GM12878 (cell line): ENCODE data around the gene ENOX1. TPM values are rescaled to one million over a fixed set of nuclear protein-coding genes. Genes with fewer than 3 reads are reported as not detected.

ENCODE experiments used
- ATAC-seq: fragments of 200-7000 bp; cut with Tn5 transposase; 3 replicates; pipeline ENCODE4 v1.9.1; 2020; ENCODE audit warnings: mild to moderate bottlenecking, moderate library complexity
- BruUV-seq: library from RNA; stranded (reverse); fragments of 400-500 nt; replicated peaks from 2 replicates; lab custom pipeline; 2021; lab: Mats Ljungman, UMichigan
- CTCF ChIA-PET: fragments of 300-600 bp; sonication (Branson Sonifier 250); formaldehyde crosslinking; extraction: SDS; loops from one replicate; lab custom pipeline; 2021; ENCODE audit warnings: inconsistent platforms; lab: Yijun Ruan, JAX
- POLR2A ChIA-PET: fragments of 350-600 bp; formaldehyde crosslinking; extraction: SDS; loops from one replicate; lab custom pipeline; 2021; ENCODE audit warnings: inconsistent platforms; lab: Charles Lee
- RAD21 ChIA-PET: fragments of 300-600 bp; sonication (Branson Sonifier 250); formaldehyde crosslinking; loops from one replicate; lab custom pipeline; 2023; ENCODE audit warnings: antibody characterized with exemption; ENCODE audit not compliant: unreplicated experiment; lab: Charles Lee
- SMC1A ChIA-PET: fragments of 300-600 bp; sonication (Branson Sonifier 250); formaldehyde crosslinking; loops from one replicate; lab custom pipeline; 2023; ENCODE audit not compliant: unreplicated experiment, uncharacterized antibody; lab: Charles Lee
- DNase-seq: peaks from one replicate; pipeline ENCODE4 v3.0.0-alpha.2; 2011; ENCODE audit warnings: low read depth, low spot score
- FAIRE-seq: peaks from 3 replicates; lab custom pipeline; 2011; peaks lifted over from hg19 to GRCh38; lab: Jason Lieb, UNC
- H2AFZ ChIP-seq: 2 replicates; pipeline ENCODE4 v1.6.0; 2011; ENCODE audit warnings: low read depth, low read length, control low read depth; ENCODE audit not compliant: control insufficient read depth
- H3K27ac ChIP-seq: 2 replicates; pipeline ENCODE4 v1.5.1; 2011; ENCODE audit warnings: control low read depth; ENCODE audit not compliant: control insufficient read depth, insufficient read depth
- H3K27me3 ChIP-seq, 2 experiments: replicated peaks in 1 of 2; 2 replicates each; pipeline versions ENCODE4 v1.6.0 to v1.6.1; 2011; ENCODE audit warnings: low read length in 1 of 2; ENCODE audit not compliant: control insufficient read depth in 2 of 2, insufficient read depth in 2 of 2
- H3K36me3 ChIP-seq, 2 experiments: 2 replicates each; pipeline ENCODE4 v1.5.1; 2011; ENCODE audit warnings: low read length in 1 of 2; ENCODE audit not compliant: control insufficient read depth in 2 of 2, insufficient read depth in 2 of 2
- H3K4me1 ChIP-seq: 2 replicates; pipeline ENCODE4 v1.6.1; 2011; ENCODE audit warnings: mild to moderate bottlenecking, low read length, moderate library complexity, mixed read lengths; ENCODE audit not compliant: control insufficient read depth, insufficient read depth
- H3K4me2 ChIP-seq: 2 replicates; pipeline ENCODE4 v1.6.0; 2011; ENCODE audit warnings: control low read depth; ENCODE audit not compliant: control insufficient read depth, insufficient read depth
- H3K4me3 ChIP-seq: fragments of 200-600 bp; sonication (generic); 2 replicates; pipeline ENCODE4 v1.5.1; 2016
- H3K79me2 ChIP-seq: 2 replicates; pipeline ENCODE4 v1.6.0; 2011; ENCODE audit warnings: low read length; ENCODE audit not compliant: control insufficient read depth, insufficient read depth
- H3K9ac ChIP-seq: 2 replicates; pipeline ENCODE4 v1.8.0; 2011; ENCODE audit warnings: low read length, control low read depth, mixed read lengths; ENCODE audit not compliant: control insufficient read depth, insufficient read depth
- H3K9me3 ChIP-seq: replicated peaks from 3 replicates; pipeline ENCODE4 v1.5.1; 2011; ENCODE audit warnings: mild to moderate bottlenecking, low read length; ENCODE audit not compliant: control insufficient read depth, insufficient read depth
- H4K20me1 ChIP-seq: 2 replicates; pipeline ENCODE4 v1.6.0; 2011; ENCODE audit not compliant: control insufficient read depth, insufficient read depth
- BACH1 ChIP-seq: fragments of 450-650 bp; IDR thresholded peaks from 2 replicates; pipeline ENCODE4 v1.6.1; 2017; ENCODE audit warnings: mild to moderate bottlenecking, borderline replicate concordance
- ESRRA ChIP-seq: IDR thresholded peaks from 2 replicates; pipeline ENCODE4 v1.6.1; 2012; ENCODE audit warnings: mild to moderate bottlenecking, low read length, improper control_type of control experiment
- FOXM1 ChIP-seq: IDR thresholded peaks from 2 replicates; pipeline ENCODE4 v1.6.1; 2012; ENCODE audit warnings: low read depth, mild to moderate bottlenecking, inconsistent platforms, low read length, moderate library complexity
- IKZF1 ChIP-seq: fragments of 450-650 bp; conservative IDR thresholded peaks from 2 replicates; pipeline ENCODE4 v1.6.1; 2017; ENCODE audit warnings: antibody characterized with exemption, mild to moderate bottlenecking
- IKZF2 ChIP-seq, 2 experiments: fragments of 450-650 bp; IDR thresholded peaks; 2 replicates each; pipeline ENCODE4 v1.6.1; 2017; ENCODE audit warnings: mild to moderate bottlenecking in 2 of 2, moderate library complexity in 2 of 2
- IRF4 ChIP-seq: IDR thresholded peaks from 2 replicates; pipeline ENCODE4 v1.6.1; 2011; ENCODE audit warnings: low read depth, low read length
- KDM1A ChIP-seq: fragments of 200-600 bp; sonication (generic); IDR thresholded peaks from 2 replicates; pipeline ENCODE4 v1.6.1; 2016; ENCODE audit warnings: borderline replicate concordance
- PAX8 ChIP-seq: fragments of 450-650 bp; IDR thresholded peaks from 2 replicates; pipeline ENCODE4 v1.6.1; 2017; ENCODE audit warnings: mild to moderate bottlenecking, moderate library complexity
- RELA ChIP-seq: fragments of 450-650 bp; IDR thresholded peaks from 2 replicates; pipeline ENCODE4 v1.8.0; 2014; ENCODE audit warnings: borderline replicate concordance; ENCODE audit not compliant: partially characterized antibody
- SIN3A ChIP-seq: IDR thresholded peaks from 2 replicates; pipeline ENCODE4 v1.6.1; 2012; ENCODE audit warnings: low read depth, low read length, improper control_type of control experiment
- SP1 ChIP-seq: IDR thresholded peaks from one replicate; pipeline ENCODE4 v1.6.1; 2011; ENCODE audit warnings: low read depth, low read length
- SUZ12 ChIP-seq: fragments of 200-600 bp; sonication (generic); IDR thresholded peaks from one replicate; pipeline ENCODE4 v1.6.1; 2018; ENCODE audit warnings: antibody characterized with exemption, mild to moderate bottlenecking; ENCODE audit not compliant: unreplicated experiment
- USF2 ChIP-seq: IDR thresholded peaks from 2 replicates; pipeline ENCODE4 v1.6.1; 2011; ENCODE audit warnings: low read depth, low read length, improper control_type of control experiment, borderline replicate concordance
- ZNF24 ChIP-seq: fragments of 450-650 bp; IDR thresholded peaks from 2 replicates; pipeline ENCODE4 v1.6.1; 2017; ENCODE audit warnings: antibody characterized with exemption, mild to moderate bottlenecking
- ZNF622 ChIP-seq: fragments of 450-650 bp; IDR thresholded peaks from 2 replicates; pipeline ENCODE4 v1.6.1; 2017; ENCODE audit warnings: mild to moderate bottlenecking, inconsistent platforms
- WGBS: methylation state at CpG from one replicate; pipeline ENCODE4 v1.1.6; 2016; ENCODE audit warnings: low lambda C conversion rate; ENCODE audit not compliant: insufficient replicate concordance, insufficient coverage; ENCODE audit errors: missing lambda C conversion rate; 5-methylcytosine and 5-hydroxymethylcytosine counted together
- in situ Hi-C: fragments of 300-500 bp; cut with MboI; formaldehyde crosslinking; loops from 9 replicates; pipeline ENCODE4 v1.14.3; 2018; ENCODE audit warnings: mixed read lengths
- intact Hi-C: fragments of 100-400 bp; cut with micrococcal nuclease; formaldehyde crosslinking; loops from one replicate; pipeline ENCODE4 v1.14.2; 2022; ENCODE audit not compliant: unreplicated experiment
- polyA plus RNA-seq, 11 experiments: library from polyadenylated mRNA; depleted of rRNA in 4 of 11; unstranded in 6 of 11; stranded (reverse) in 5 of 11; fragments of >200 nt; fragmentation: Nextera tagmentation in 4 of 11; fragmentation: Illumina TruSeq in 1 of 11; extraction: Ambion mirVana in 4 of 11; extraction: Trizol in 1 of 11; gene quantifications; 1 replicate in 1 of 11; 2 replicates in 10 of 11; pipeline versions ENCODE4 v1.2.1 to v1.2.3, GENCODE V29; 2011 to 2016; ENCODE audit warnings: inconsistent platforms in 2 of 11, missing spikeins in 2 of 11, low read depth in 1 of 11
- total RNA-seq, 4 experiments: library from RNA; depleted of rRNA in 3 of 4; stranded (reverse); fragments of >200 nt in 3 of 4; fragmentation: Illumina TruSeq in 1 of 4; extraction: Trizol in 1 of 4; gene quantifications; 2 replicates each; pipeline versions ENCODE4 v1.2.1 to v1.2.3, GENCODE V29; 2013 to 2021
- TF ChIP-seq, protein P1 (sequence below): IDR thresholded peaks from 2 replicates; pipeline ENCODE4 v1.6.1; 2011; ENCODE audit warnings: low read depth, mild to moderate bottlenecking, low read length, moderate library complexity, borderline replicate concordance; ENCODE audit errors: extremely low read depth
- TF ChIP-seq, protein P2 (sequence below): IDR thresholded peaks from 2 replicates; pipeline ENCODE4 v1.6.1; 2011; ENCODE audit warnings: borderline replicate concordance, low read depth, mild to moderate bottlenecking, moderate library complexity, mixed read lengths, low read length; ENCODE audit not compliant: insufficient read depth; ENCODE audit errors: extremely low read length
- TF ChIP-seq, protein P3 (sequence below), 3 experiments: IDR thresholded peaks in 2 of 3; conservative IDR thresholded peaks in 1 of 3; 2 replicates each; pipeline ENCODE4 v1.5.1; 2011; ENCODE audit warnings: low read depth in 3 of 3, low read length in 3 of 3, mild to moderate bottlenecking in 3 of 3, control low read depth in 2 of 3, moderate library complexity in 2 of 3, inconsistent platforms in 1 of 3, mixed read lengths in 1 of 3; ENCODE audit not compliant: control insufficient read depth in 2 of 3, insufficient read depth in 1 of 3; ENCODE audit errors: extremely low read depth in 1 of 3
- TF ChIP-seq, protein P4 (sequence below): IDR thresholded peaks from 2 replicates; pipeline ENCODE4 v1.6.1; 2012; ENCODE audit warnings: low read depth, low read length, improper control_type of control experiment

ENOX1 gene
- total and polyA plus RNA-seq, 10 of the 15 experiments (the other 5 are each of a cell fraction or from before 2014, with no cell fraction given), result 0.11 to 0.26 (median 0.15) TPM

DNA sequence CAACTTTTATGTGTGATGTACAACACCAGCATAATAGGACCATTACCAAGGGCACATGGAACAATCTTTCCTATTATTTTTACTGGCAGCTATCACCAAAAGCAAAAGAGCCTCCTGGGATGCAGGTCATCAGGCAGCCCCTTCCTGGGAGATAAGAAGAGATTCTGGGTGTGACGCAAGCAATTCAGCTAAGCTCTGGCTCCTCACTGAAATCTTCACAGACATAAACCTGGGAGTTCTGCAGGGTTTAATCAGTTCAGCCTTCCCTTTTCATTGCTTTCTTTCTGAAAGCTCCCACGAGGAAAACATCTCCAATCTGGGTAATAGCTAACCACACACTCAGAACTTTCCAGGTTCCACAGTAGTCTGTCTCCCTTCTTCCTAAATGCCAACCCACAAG lies 341.1 kb downstream of the ENOX1 start (continued):
- TF ChIP-seq IKZF1 (no peak), KDM1A (no peak), IRF4 (no peak), SP1 (no peak), PAX8 (no peak), ESRRA (no peak), RELA (no peak), BACH1 (no peak), SIN3A (no peak), ZNF24 (no peak)
- TF ChIP-seq, protein P1, sequence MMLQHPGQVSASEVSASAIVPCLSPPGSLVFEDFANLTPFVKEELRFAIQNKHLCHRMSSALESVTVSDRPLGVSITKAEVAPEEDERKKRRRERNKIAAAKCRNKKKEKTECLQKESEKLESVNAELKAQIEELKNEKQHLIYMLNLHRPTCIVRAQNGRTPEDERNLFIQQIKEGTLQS, result no peak
- TF ChIP-seq, protein P2, sequence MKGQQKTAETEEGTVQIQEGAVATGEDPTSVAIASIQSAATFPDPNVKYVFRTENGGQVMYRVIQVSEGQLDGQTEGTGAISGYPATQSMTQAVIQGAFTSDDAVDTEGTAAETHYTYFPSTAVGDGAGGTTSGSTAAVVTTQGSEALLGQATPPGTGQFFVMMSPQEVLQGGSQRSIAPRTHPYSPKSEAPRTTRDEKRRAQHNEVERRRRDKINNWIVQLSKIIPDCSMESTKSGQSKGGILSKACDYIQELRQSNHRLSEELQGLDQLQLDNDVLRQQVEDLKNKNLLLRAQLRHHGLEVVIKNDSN, result no peak

DNA sequence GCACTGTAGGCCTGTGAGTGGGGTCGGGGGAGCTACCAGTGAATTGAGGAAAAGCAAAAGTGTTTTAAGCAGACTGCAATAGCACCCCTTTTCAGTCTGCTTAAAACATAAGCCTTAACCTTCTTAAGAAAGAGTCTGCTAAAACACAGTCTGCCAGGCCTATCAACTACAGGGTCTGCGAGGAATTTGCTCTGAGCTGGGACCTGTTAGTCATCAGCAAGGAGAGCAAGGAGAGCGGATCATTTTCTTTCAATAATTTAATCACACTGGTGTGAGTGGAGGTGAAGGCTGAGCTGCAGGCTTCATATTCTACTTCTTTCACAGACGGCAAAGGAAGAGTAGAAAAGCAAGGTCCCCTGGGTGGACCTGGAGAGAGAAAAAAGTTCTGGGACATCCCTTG lies 342.7 kb downstream of the ENOX1 start:
- Histone ChIP-seq H3K79me2 (no peaks in the 10 kb centered on the region), H3K36me3 (no peaks in the 10 kb centered on the region), H3K4me1 (no peaks in the 10 kb centered on the region), H3K9ac (no peak overlapping the region), H3K27me3 (no peaks in the 10 kb centered on the region), H2AFZ (no peak overlapping the region), H3K27ac (no peak overlapping the region), H4K20me1 (no peaks in the 10 kb centered on the region), H3K4me2 (no peak overlapping the region), H3K9me3 (no peaks in the 10 kb centered on the region), H3K4me3 (no peak overlapping the region)
- CTCF ChIA-PET, result interaction anchor here (1.4 kb wide), 1 partner anchor 9 kb away, joined by 3 read pairs; no protein-coding TSS in a partner anchor
- DNase-seq (no peak), FAIRE-seq (no peak), ATAC-seq (no peak)
- intact Hi-C loops (no loop called here), in situ Hi-C loops (no loop called here)
- SMC1A ChIA-PET, result interaction anchor here (0.8 to 2.4 kb wide), 3 partner anchors 10 to 66 kb away, joined by 3 to 6 read pairs (median 4); no protein-coding TSS in a partner anchor
- no TSS peak for BruUV-seq
- WGBS, result 28% methylated on average over 4 of the region's 4 CpGs
- RAD21 ChIA-PET, result no interaction called here
- POLR2A ChIA-PET, result no interaction called here
- TF ChIP-seq IKZF2 (IDR thresholded peaks at IDR 0.05) (no peak), SUZ12 (no peak), ZNF622 (no peak), FOXM1 (no peak), USF2 (no peak)
- TF ChIP-seq, protein P3, sequence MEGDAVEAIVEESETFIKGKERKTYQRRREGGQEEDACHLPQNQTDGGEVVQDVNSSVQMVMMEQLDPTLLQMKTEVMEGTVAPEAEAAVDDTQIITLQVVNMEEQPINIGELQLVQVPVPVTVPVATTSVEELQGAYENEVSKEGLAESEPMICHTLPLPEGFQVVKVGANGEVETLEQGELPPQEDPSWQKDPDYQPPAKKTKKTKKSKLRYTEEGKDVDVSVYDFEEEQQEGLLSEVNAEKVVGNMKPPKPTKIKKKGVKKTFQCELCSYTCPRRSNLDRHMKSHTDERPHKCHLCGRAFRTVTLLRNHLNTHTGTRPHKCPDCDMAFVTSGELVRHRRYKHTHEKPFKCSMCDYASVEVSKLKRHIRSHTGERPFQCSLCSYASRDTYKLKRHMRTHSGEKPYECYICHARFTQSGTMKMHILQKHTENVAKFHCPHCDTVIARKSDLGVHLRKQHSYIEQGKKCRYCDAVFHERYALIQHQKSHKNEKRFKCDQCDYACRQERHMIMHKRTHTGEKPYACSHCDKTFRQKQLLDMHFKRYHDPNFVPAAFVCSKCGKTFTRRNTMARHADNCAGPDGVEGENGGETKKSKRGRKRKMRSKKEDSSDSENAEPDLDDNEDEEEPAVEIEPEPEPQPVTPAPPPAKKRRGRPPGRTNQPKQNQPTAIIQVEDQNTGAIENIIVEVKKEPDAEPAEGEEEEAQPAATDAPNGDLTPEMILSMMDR (IDR thresholded peaks at IDR 0.05 in 2 of 3, conservative IDR thresholded peaks at IDR 0.05 in 1 of 3; ENCODE audit: control insufficient read depth in 2 of 3, extremely low read depth in 1 of 3, insufficient read depth in 1 of 3, low read depth in 3 of 3, low read length in 3 of 3), result no peak
- TF ChIP-seq, protein P4, sequence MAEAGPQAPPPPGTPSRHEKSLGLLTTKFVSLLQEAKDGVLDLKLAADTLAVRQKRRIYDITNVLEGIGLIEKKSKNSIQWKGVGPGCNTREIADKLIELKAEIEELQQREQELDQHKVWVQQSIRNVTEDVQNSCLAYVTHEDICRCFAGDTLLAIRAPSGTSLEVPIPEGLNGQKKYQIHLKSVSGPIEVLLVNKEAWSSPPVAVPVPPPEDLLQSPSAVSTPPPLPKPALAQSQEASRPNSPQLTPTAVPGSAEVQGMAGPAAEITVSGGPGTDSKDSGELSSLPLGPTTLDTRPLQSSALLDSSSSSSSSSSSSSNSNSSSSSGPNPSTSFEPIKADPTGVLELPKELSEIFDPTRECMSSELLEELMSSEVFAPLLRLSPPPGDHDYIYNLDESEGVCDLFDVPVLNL, result no peak
